HepG2 (cell line): ENCODE measurements around the gene NBEAL2. TPM values are rescaled to one million over a fixed set of nuclear protein-coding genes. Genes with fewer than 3 reads are reported as not detected.

Experiments
- ATAC-seq: fragments of 200-7000 bp; cut with Tn5 transposase; 3 replicates; pipeline ENCODE4 v1.9.1; 2020; ENCODE audit warnings: mild to moderate bottlenecking, moderate library complexity
- BruUV-seq: library from RNA; stranded (reverse); fragments of 400-500 nt; replicated peaks from 2 replicates; lab custom pipeline; 2021; lab: Mats Ljungman, UMichigan
- CTCF ChIA-PET: fragments of 300-600 bp; formaldehyde crosslinking; extraction: SDS; loops from one replicate; lab custom pipeline; 2021; ENCODE audit warnings: low total read pairs, inconsistent platforms, low intra/inter-chr PET ratio; lab: Yijun Ruan, JAX
- POLR2A ChIA-PET: fragments of 350-600 bp; sonication (Branson Sonifier 250); formaldehyde crosslinking; loops from one replicate; lab custom pipeline; 2020; ENCODE audit warnings: antibody characterized with exemption, inconsistent platforms; lab: Yijun Ruan, JAX
- DNase-seq: peaks from one replicate; pipeline ENCODE4 v3.0.0-alpha.2; 2015; ENCODE audit warnings: low spot score
- FAIRE-seq: peaks from 3 replicates; lab custom pipeline; 2011; peaks lifted over from hg19 to GRCh38; lab: Jason Lieb, UNC
- H2AFZ ChIP-seq: one replicate; pipeline ENCODE4 v1.6.1; 2011; ENCODE audit warnings: low read length, inconsistent platforms
- H3K27ac ChIP-seq: fragments of 300-600 bp; 3 replicates; pipeline ENCODE4 v1.8.0; 2011; ENCODE audit warnings: mixed run types, mild to moderate bottlenecking, mixed read lengths, low read length, inconsistent platforms; ENCODE audit not compliant: insufficient read depth; ENCODE audit errors: extremely low read length
- H3K27me3 ChIP-seq, 2 experiments: fragments of 200-600 bp in 1 of 2; 2 replicates in 1 of 2; 3 replicates in 1 of 2; pipeline versions ENCODE4 v1.6.0 to v1.8.0; 2011; ENCODE audit warnings: low read length in 2 of 2, mild to moderate bottlenecking in 2 of 2, moderate library complexity in 2 of 2, inconsistent platforms in 1 of 2; ENCODE audit not compliant: insufficient read depth in 2 of 2, control insufficient read depth in 1 of 2
- H3K36me3 ChIP-seq, 2 experiments: fragments of 200-600 bp in 1 of 2; replicated peaks in 1 of 2; 2 replicates in 1 of 2; 3 replicates in 1 of 2; pipeline versions ENCODE4 v1.5.1 to v1.8.0; 2011; ENCODE audit warnings: low read length in 2 of 2, inconsistent platforms in 1 of 2; ENCODE audit not compliant: insufficient read depth in 2 of 2, control insufficient read depth in 1 of 2
- H3K4me1 ChIP-seq: 2 replicates; pipeline ENCODE4 v1.5.1; 2012; ENCODE audit warnings: low read length, inconsistent platforms; ENCODE audit not compliant: insufficient read depth
- H3K4me2 ChIP-seq: 2 replicates; pipeline ENCODE4 v1.6.0; 2011; ENCODE audit warnings: low read depth, low read length, inconsistent platforms
- H3K4me3 ChIP-seq, 3 experiments: fragments of 200-600 bp in 1 of 3; sonication (generic), shearing (Covaris generic) in 1 of 3; replicated peaks in 1 of 3; 2 replicates each; pipeline ENCODE4 v1.5.1; 2011 to 2016; ENCODE audit warnings: low read length in 3 of 3, inconsistent platforms in 2 of 3, low read depth in 2 of 3, mild to moderate bottlenecking in 2 of 3, control low read depth in 1 of 3, mixed read lengths in 1 of 3; ENCODE audit not compliant: insufficient read depth in 1 of 3
- H3K79me2 ChIP-seq: one replicate; pipeline ENCODE4 v1.6.1; 2011; ENCODE audit warnings: low read length, inconsistent platforms; ENCODE audit not compliant: insufficient read depth
- H3K9ac ChIP-seq: 2 replicates; pipeline ENCODE4 v1.6.0; 2011; ENCODE audit warnings: mild to moderate bottlenecking, low read depth, low read length, inconsistent platforms; ENCODE audit not compliant: insufficient read depth
- H3K9me3 ChIP-seq: 2 replicates; pipeline ENCODE4 v1.5.1; 2012; ENCODE audit warnings: mild to moderate bottlenecking, low read length
- H4K20me1 ChIP-seq: 2 replicates; pipeline ENCODE4 v1.6.0; 2011; ENCODE audit warnings: inconsistent platforms, mild to moderate bottlenecking, low read length, moderate library complexity; ENCODE audit not compliant: insufficient read depth
- BHLHE40 ChIP-seq: IDR thresholded peaks from 2 replicates; pipeline ENCODE4 v1.6.1; 2011; ENCODE audit warnings: low read length, improper control_type of control experiment
- CBX5 ChIP-seq: sonication (generic); formaldehyde crosslinking; IDR thresholded peaks from 2 replicates; pipeline ENCODE4 v1.4.0; 2020; ENCODE audit warnings: missing genetic modification reagents, borderline replicate concordance
- CHD2 ChIP-seq: IDR thresholded peaks from 2 replicates; pipeline ENCODE4 v1.6.1; 2011; ENCODE audit warnings: low read depth, low read length, improper control_type of control experiment
- DPF2 ChIP-seq: sonication (generic); formaldehyde crosslinking; IDR thresholded peaks from 2 replicates; pipeline ENCODE4 v1.4.0; 2020; ENCODE audit warnings: mild to moderate bottlenecking, low read depth, missing genetic modification reagents, borderline replicate concordance
- RBM22 ChIP-seq: fragments of 200-400 bp; formaldehyde crosslinking; optimal IDR thresholded peaks from 2 replicates; pipeline ENCODE3; 2017; ENCODE audit warnings: mild to moderate bottlenecking, low read length, moderate library complexity
- TAF15 ChIP-seq: fragments of 200-400 bp; formaldehyde crosslinking; IDR thresholded peaks from one replicate; pipeline ENCODE4 v1.6.1; 2018; ENCODE audit warnings: mild to moderate bottlenecking, low read depth, low read length; ENCODE audit not compliant: poor library complexity, severe bottlenecking
- ZNF253 ChIP-seq: sonication (generic); formaldehyde crosslinking; IDR thresholded peaks from 2 replicates; pipeline ENCODE4 v1.8.0; 2022; ENCODE audit warnings: mild to moderate bottlenecking, missing genetic modification reagents, borderline replicate concordance
- ZNF329 ChIP-seq: sonication (generic); formaldehyde crosslinking; IDR thresholded peaks from 2 replicates; pipeline ENCODE4 v1.9.0; 2021; ENCODE audit warnings: low read depth, mild to moderate bottlenecking, missing genetic modification reagents
- ZNF562 ChIP-seq: sonication (generic); formaldehyde crosslinking; IDR thresholded peaks from 2 replicates; pipeline ENCODE4 v1.8.0; 2022; ENCODE audit warnings: missing genetic modification reagents, borderline replicate concordance
- ZNF83 ChIP-seq: sonication (generic); formaldehyde crosslinking; IDR thresholded peaks from 2 replicates; pipeline ENCODE4 v1.4.0; 2020; ENCODE audit warnings: missing genetic modification reagents, mild to moderate bottlenecking, borderline replicate concordance
- WGBS: methylation state at CpG from one replicate; pipeline ENCODE4 v1.1.6; 2017; ENCODE audit warnings: low lambda C conversion rate; 5-methylcytosine and 5-hydroxymethylcytosine counted together
- in situ Hi-C: cut with HindIII; loops from 2 replicates; pipeline ENCODE4 v1.10.0; 2017; ENCODE audit warnings: low pct_unique_long_range_greater_than_20kb; ENCODE audit not compliant: extremely low pct_ligation_motif_present
- intact Hi-C: fragments of 100-400 bp; cut with micrococcal nuclease; formaldehyde crosslinking; loops from one replicate; pipeline ENCODE4 v1.10.0; 2022; ENCODE audit not compliant: unreplicated experiment
- polyA plus RNA-seq, 8 experiments: library from polyadenylated mRNA; depleted of rRNA in 3 of 8; stranded (reverse) in 7 of 8; unstranded in 1 of 8; fragments of >200 nt; fragmentation: Illumina TruSeq in 4 of 8; extraction: Trizol in 4 of 8; gene quantifications; 2 replicates each; pipeline versions ENCODE4 v1.2.1 to v1.2.3, GENCODE V29; 2011 to 2016; ENCODE audit warnings: low read depth in 4 of 8, missing spikeins in 1 of 8, mixed read lengths in 1 of 8; ENCODE audit not compliant: insufficient read depth in 1 of 8
- total RNA-seq, 5 experiments: library from RNA; depleted of rRNA; stranded (reverse); fragments of >200 nt; fragmentation: Illumina TruSeq; extraction: Trizol; gene quantifications; 2 replicates each; pipeline ENCODE4 v1.2.3, GENCODE V29; 2016; ENCODE audit warnings: low read depth in 1 of 5
- TF ChIP-seq, protein P1 (sequence below): sonication (generic); formaldehyde crosslinking; IDR thresholded peaks from 2 replicates; pipeline ENCODE4 v1.8.0; 2022; ENCODE audit warnings: missing genetic modification reagents, mild to moderate bottlenecking, borderline replicate concordance
- TF ChIP-seq, protein P2 (sequence below): IDR thresholded peaks from 2 replicates; pipeline ENCODE4 v1.6.1; 2016; ENCODE audit warnings: missing compliant biosample characterization, missing genetic modification reagents, borderline replicate concordance
- TF ChIP-seq, protein P3 (sequence below): sonication (generic); formaldehyde crosslinking; IDR thresholded peaks from 2 replicates; pipeline ENCODE4 v1.4.0; 2020; ENCODE audit warnings: missing genetic modification reagents, borderline replicate concordance

Gene NBEAL2
- total and polyA plus RNA-seq, 2 of the 13 experiments (the other 11 are each of a cell fraction or from before 2014, with no cell fraction given): 9.7 to 12.4 TPM

DNA sequence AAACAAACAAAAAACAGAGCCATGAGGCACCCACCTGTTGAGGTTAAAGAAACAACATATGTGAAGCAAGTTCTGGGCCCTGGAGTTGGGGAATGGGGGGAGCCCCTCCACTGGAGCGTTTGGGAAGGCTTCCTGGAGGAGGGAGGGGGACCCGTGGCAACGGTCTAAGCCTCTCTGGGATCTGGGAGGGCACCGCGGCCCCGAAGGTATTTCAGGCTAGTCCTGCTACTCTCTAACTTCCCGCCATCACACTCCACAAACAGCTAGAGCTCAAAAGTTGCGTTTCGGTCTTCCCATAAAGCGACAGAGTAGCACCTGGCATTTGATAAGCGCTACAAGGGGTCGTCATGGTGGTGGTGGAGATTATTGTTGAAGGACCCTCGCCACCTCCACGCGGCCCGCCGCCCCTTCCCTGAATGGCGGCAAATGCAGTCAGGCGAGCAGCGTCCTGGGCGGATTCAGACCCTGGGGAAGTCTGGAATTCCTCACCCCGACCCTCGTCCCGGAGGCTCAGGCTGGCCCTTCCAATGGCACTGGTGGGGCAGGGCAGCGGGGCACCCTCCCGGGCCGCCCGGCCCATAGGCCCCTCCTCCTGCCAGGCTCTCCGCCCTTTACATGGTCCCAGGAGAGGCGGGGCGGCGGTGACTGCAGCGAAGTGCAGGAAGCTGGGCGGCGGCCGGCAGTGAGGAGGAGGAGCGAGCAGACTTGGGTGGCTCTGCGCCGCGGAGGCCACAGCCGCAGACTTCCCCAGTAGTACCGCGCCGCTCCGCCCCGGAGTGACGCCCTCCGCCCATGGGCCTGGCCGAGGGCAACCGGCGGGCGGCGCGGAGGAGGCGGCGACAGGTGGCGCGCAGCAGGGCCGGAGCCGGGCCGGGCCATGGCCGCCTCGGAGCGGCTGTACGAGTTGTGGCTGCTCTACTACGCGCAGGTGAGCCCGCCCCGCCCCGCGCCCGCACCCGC is at the start of gene NBEAL2 (continued):
- TF ChIP-seq, protein P1, sequence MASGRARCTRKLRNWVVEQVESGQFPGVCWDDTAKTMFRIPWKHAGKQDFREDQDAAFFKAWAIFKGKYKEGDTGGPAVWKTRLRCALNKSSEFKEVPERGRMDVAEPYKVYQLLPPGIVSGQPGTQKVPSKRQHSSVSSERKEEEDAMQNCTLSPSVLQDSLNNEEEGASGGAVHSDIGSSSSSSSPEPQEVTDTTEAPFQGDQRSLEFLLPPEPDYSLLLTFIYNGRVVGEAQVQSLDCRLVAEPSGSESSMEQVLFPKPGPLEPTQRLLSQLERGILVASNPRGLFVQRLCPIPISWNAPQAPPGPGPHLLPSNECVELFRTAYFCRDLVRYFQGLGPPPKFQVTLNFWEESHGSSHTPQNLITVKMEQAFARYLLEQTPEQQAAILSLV (CRISPR knock-in tag): peak; percentile 73; the same call in 1 of the 2 replicates
- TF ChIP-seq BHLHE40: no peak
- TF ChIP-seq ZNF562 (CRISPR knock-in tag): no peak
- no peak for TF ChIP-seq CHD2
- TF ChIP-seq, protein P2, sequence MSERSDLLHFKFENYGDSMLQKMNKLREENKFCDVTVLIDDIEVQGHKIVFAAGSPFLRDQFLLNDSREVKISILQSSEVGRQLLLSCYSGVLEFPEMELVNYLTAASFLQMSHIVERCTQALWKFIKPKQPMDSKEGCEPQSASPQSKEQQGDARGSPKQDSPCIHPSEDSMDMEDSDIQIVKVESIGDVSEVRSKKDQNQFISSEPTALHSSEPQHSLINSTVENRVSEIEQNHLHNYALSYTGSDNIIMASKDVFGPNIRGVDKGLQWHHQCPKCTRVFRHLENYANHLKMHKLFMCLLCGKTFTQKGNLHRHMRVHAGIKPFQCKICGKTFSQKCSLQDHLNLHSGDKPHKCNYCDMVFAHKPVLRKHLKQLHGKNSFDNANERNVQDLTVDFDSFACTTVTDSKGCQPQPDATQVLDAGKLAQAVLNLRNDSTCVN (CRISPR knock-in tag): peak; percentile 56; the same call in 1 of the 2 replicates
- TF ChIP-seq, all 625 proteins: peak for 201

DNA sequence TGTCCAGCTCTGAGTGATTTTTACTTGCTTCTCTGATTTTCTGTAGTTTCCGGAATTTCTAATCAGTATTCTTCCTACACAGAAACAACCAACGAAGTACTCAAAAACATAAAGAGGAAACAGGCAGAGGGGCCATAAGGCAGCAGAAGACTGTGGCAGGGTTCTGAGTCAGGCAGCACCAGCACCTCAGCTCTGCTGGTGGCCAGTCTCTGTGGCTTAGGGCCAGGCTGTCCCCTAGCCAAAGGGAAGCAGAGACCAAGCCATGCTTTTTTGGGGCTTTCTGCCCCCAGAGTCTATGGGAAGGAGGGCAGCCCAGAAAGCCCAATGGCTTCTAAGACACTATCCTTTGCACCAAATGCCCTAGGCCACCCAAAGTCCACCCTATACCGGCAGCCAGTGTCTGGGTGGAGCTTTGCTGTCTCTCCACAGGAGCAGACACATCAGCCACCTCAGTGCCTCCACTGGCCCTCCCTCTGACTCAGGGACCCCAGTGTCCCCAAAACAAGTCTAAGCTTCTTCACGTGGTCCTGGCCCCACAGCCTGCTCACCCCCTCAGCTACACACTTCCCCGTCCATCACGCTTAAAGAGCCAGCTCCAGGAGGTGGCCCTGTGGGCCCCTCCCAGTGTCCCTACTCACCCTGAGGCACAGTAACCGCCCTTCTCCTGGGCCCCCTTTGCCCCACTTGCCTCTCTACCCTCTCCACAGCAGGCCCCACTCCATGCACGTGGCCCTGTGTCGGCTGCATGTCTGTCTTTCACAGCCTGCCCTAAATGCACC is 49.1 kb upstream of the NBEAL2 start:
- no TSS peak for BruUV-seq
- TF ChIP-seq ZNF83 (CRISPR knock-in tag): no peak
- TF ChIP-seq ZNF253 (CRISPR knock-in tag): no peak
- no peak for TF ChIP-seq ZNF329
- TF ChIP-seq CBX5 (CRISPR knock-in tag): no peak
- TF ChIP-seq, protein P3, sequence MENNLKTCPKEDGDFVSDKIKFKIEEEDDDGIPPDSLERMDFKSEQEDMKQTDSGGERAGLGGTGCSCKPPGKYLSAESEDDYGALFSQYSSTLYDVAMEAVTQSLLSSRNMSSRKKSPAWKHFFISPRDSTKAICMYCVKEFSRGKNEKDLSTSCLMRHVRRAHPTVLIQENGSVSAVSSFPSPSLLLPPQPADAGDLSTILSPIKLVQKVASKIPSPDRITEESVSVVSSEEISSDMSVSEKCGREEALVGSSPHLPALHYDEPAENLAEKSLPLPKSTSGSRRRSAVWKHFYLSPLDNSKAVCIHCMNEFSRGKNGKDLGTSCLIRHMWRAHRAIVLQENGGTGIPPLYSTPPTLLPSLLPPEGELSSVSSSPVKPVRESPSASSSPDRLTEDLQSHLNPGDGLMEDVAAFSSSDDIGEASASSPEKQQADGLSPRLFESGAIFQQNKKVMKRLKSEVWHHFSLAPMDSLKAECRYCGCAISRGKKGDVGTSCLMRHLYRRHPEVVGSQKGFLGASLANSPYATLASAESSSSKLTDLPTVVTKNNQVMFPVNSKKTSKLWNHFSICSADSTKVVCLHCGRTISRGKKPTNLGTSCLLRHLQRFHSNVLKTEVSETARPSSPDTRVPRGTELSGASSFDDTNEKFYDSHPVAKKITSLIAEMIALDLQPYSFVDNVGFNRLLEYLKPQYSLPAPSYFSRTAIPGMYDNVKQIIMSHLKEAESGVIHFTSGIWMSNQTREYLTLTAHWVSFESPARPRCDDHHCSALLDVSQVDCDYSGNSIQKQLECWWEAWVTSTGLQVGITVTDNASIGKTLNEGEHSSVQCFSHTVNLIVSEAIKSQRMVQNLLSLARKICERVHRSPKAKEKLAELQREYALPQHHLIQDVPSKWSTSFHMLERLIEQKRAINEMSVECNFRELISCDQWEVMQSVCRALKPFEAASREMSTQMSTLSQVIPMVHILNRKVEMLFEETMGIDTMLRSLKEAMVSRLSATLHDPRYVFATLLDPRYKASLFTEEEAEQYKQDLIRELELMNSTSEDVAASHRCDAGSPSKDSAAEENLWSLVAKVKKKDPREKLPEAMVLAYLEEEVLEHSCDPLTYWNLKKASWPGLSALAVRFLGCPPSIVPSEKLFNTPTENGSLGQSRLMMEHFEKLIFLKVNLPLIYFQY (CRISPR knock-in tag): no peak
- TF ChIP-seq RBM22: peak; percentile 17
- no peak for TF ChIP-seq DPF2 (CRISPR knock-in tag)
- no peak for TF ChIP-seq TAF15
- Histone ChIP-seq H3K27ac (no peak overlapping the region), H3K9ac (no peak overlapping the region), H3K79me2 (peaks cover 55% of the 10 kb centered on the region), H3K27me3 (no peaks in the 10 kb centered on the region), H3K4me1 (peaks cover 53% of the 10 kb centered on the region), H3K36me3 (peaks cover 17 to 53% of the 10 kb centered on the region in 2 experiments), H3K9me3 (no peaks in the 10 kb centered on the region), H4K20me1 (peaks cover 31% of the 10 kb centered on the region), H2AFZ (no peak overlapping the region), H3K4me2 (no peak overlapping the region), H3K4me3 (no peak overlapping the region)
- 96% methylated on average over 8 of the region's 9 CpGs for WGBS
- CTCF ChIA-PET: no interaction called here
- in situ Hi-C loops: loop anchor here (5.0 kb wide), 1 partner anchor 52 kb away; no protein-coding TSS in a partner anchor
- ATAC-seq: no peak
- POLR2A ChIA-PET: interaction anchor here (0.8 to 2.1 kb wide), 2 partner anchors 13 to 49 kb away, joined by 4 to 6 read pairs; partner anchors contain the start of gene NBEAL2
- no peak for DNase-seq
- no peak for FAIRE-seq
- intact Hi-C loops: no loop called here
